A549 (cell line): Measurements from ENCODE around the gene CCDC167.

ENCODE experiments used
- BCL3 ChIP-seq: fragments of >200 bp; sonication (Bioruptor Twin); formaldehyde crosslinking; IDR thresholded peaks from 3 replicates; pipeline ENCODE4 v1.6.1; 2016
- CTCF ChIP-seq: fragments of >200 bp; sonication (Bioruptor Twin); formaldehyde crosslinking; IDR thresholded peaks from 3 replicates; pipeline ENCODE4 v1.5.1; 2016
- MAZ ChIP-seq: fragments of 150-350 bp; IDR thresholded peaks from 2 replicates; pipeline ENCODE4 v1.6.1; 2014; ENCODE audit warnings: antibody characterized with exemption, low read depth, low read length, borderline replicate concordance
- POLR2A ChIP-seq: IDR thresholded peaks from 2 replicates; pipeline ENCODE4 v1.6.1; 2012; ENCODE audit warnings: mild to moderate bottlenecking, low read length
- SMC3 ChIP-seq: fragments of >200 bp; sonication (Bioruptor Twin); formaldehyde crosslinking; IDR thresholded peaks from 3 replicates; pipeline ENCODE4 v1.6.1; 2018; ENCODE audit warnings: inconsistent platforms
- ZFP36 ChIP-seq: fragments of 450-650 bp; IDR thresholded peaks from 2 replicates; pipeline ENCODE4 v1.6.1; 2014; ENCODE audit warnings: borderline replicate concordance; ENCODE audit not compliant: partially characterized antibody
- ZSCAN20 ChIP-seq: fragments of 250-450 bp; sonication (Bioruptor Pico); IDR thresholded peaks from 2 replicates; pipeline ENCODE4 v1.8.0; 2022; ENCODE audit warnings: mild to moderate bottlenecking, moderate library complexity
- TF ChIP-seq, protein P1 (sequence below): fragments of 200-600 bp; sonication (generic); IDR thresholded peaks from 2 replicates; pipeline ENCODE4 v1.6.1; 2016; ENCODE audit warnings: antibody characterized with exemption, mild to moderate bottlenecking, moderate library complexity

DNA sequence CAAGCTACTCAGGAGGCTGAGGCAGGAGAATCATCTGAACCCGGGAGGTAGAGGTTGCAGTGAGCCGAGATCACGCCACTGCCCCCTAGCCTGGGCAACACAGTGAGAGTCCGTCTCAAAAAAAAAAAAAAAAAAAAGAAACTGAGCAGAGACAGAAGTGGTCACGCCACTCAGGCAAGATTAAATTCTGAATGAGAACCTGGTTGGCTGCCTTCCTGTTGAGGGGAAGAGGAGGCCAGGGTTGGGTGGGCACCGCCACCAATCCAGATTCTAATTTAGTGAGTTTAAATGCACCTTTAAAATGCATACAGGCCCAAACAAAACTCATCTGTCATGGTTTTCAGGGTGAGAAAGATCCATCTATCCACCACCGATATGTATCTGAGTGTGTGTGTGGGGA lies 23.7 kb upstream of the CCDC167 start:
- TF ChIP-seq MAZ (no peak), CTCF (no peak), BCL3 (no peak), POLR2A (no peak), SMC3 (no peak), ZFP36 (no peak), ZSCAN20 (CRISPR knock-in tag) (no peak)
- TF ChIP-seq, protein P1, sequence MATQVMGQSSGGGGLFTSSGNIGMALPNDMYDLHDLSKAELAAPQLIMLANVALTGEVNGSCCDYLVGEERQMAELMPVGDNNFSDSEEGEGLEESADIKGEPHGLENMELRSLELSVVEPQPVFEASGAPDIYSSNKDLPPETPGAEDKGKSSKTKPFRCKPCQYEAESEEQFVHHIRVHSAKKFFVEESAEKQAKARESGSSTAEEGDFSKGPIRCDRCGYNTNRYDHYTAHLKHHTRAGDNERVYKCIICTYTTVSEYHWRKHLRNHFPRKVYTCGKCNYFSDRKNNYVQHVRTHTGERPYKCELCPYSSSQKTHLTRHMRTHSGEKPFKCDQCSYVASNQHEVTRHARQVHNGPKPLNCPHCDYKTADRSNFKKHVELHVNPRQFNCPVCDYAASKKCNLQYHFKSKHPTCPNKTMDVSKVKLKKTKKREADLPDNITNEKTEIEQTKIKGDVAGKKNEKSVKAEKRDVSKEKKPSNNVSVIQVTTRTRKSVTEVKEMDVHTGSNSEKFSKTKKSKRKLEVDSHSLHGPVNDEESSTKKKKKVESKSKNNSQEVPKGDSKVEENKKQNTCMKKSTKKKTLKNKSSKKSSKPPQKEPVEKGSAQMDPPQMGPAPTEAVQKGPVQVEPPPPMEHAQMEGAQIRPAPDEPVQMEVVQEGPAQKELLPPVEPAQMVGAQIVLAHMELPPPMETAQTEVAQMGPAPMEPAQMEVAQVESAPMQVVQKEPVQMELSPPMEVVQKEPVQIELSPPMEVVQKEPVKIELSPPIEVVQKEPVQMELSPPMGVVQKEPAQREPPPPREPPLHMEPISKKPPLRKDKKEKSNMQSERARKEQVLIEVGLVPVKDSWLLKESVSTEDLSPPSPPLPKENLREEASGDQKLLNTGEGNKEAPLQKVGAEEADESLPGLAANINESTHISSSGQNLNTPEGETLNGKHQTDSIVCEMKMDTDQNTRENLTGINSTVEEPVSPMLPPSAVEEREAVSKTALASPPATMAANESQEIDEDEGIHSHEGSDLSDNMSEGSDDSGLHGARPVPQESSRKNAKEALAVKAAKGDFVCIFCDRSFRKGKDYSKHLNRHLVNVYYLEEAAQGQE, result no peak
